GM12874 (cell line): ENCODE results near the gene TNNI2.

Source experiments
- CTCF ChIP-seq: IDR thresholded peaks from 2 replicates; pipeline ENCODE4 v1.5.1; 2011; ENCODE audit warnings: low read depth, mild to moderate bottlenecking, control low read depth, low read length, moderate library complexity; ENCODE audit not compliant: insufficient read depth

Gene TNNI2

GRCh38 chr11:1827931-1828330 lies 10.8 kb upstream of the TNNI2 start:
- TF ChIP-seq CTCF = no peak

DNA sequence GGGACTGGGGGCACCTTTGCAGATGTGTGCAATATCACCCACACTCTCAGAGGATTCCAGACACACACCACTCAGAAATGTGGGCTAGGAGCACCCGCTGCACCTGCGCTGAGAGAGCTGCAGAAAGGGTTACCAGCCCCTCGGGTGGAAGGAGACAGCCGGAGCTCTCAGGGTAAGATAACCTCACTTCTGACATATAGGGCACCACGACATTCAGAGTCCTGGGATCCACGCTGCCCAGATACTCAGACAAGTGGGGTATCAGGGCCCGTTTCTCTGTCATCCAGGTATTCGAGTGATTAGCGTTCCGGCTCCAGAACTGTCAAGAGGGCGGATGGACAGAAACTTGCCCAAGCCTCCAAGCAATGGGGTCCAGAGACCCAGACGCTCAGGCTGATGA lies 10.2 kb upstream of the TNNI2 start:
- TF ChIP-seq CTCF = no peak

DNA sequence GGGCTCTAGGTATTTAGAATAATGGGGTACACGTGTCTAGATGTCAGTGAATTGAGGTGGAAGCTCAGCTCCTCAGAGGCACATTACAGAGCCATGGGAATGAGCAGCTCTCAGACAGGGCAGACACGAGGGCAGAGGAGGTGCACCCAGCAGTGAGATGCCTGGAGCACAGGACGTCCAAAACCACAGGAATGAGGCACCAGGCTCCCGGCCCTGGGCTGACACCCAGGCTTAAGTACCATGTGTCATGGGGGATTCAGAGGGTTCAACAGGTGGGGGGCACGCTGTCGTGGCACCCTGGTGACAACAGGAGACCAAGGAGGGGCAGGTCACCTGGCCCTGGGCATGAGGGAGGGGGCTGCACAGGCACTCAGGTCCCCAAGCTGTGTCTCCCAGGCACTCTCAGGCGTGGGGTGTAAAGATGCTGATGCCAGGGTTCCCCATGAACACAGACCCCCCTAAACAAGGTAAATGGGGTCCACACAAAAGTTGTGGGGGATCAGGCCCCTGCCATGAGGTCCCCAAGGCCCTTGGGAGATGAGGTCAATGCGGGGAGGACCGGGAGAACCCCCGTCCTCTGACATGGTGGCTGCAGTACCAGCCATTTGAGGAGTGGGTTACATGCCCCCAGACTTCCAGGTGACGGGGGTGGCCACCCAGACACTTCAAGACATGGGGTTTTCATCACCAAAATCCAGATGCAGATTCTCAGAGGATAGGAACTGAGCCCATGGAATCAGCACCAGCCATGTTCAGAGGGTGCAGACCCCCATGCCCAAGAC lies 9.6 kb upstream of the TNNI2 start:
- TF ChIP-seq CTCF = no peak

DNA sequence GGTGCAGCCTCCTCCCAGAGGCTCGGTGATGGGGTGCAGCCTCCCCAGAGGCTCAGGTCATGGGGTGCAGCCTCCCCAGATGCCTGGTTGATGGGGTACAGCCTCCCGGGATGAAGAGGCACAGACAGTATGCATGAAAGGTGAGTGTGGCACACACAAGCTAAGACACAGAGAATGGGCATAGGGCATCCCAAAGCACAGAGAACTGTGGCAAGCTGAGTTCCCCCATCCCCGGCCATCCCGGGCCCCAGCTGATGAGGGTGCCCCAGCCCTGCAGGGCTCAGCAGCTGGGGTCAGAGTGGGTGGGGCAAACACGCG lies 8.8 kb upstream of the TNNI2 start:
- no peak for TF ChIP-seq CTCF

- TF ChIP-seq CTCF = no peak
Measured at GRCh38 chr11:1830322-1831223, 8.2 kb upstream of the TNNI2 start.

DNA sequence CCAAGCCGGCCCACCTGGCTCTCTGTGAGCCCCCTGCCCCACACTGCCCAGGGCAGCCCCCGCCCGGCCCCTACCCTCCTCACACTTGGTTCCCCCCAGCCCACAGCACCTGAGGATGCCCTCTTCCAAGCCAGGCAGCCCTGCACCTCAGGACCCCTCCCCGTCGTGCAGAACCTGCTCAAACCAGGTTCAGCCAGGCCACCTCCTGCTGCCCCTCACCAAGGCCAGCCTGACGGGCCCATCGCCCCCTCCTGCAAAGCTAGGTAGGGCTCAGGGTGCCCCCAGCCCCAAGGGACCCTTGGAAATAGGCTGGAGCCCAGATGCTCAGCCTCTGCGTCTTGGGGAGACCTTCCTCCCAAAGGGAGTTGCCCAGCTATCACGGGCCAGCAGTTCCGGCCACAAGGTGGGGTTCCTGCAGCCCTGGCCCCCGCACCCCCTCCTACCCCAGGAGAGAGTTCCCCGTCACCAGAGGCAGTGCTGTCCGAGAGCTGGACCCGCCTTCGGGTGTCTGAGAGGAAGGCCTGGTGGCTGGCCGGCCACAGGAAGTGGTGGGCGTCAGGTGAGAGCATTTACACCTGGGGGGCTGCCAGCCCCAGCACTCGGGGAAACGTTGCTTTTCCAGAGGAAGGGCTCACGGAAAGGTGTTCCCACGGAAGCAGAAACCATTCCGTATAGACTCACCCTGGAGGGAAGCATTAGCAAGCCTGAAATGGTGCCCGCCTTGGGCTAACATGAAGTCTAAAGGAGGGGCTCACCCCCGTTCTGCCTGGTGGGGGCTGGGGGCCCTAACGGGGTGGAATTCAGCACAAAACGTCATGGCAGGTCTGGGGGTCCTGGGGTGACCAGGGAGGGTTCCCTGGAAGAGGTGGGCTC lies 7.2 kb upstream of the TNNI2 start:
- TF ChIP-seq CTCF = no peak
